HEK293 (cell line): ENCODE results near the gene SFXN3.
A peak's percentile ranks its signal among the peaks of the same experiment; 100 is the strongest.

Experiments used
- CTCF ChIA-PET: fragments of 350-600 bp; formaldehyde crosslinking; extraction: SDS; loops from one replicate; lab custom pipeline; 2021; ENCODE audit warnings: antibody characterized with exemption; lab: Yijun Ruan, JAX
- POLR2A ChIA-PET: fragments of 300-600 bp; formaldehyde crosslinking; extraction: SDS; loops from one replicate; lab custom pipeline; 2020; ENCODE audit warnings: antibody characterized with exemption, inconsistent platforms; lab: Yijun Ruan, JAX
- H3K27ac ChIP-seq: fragments of 200-500 bp; sonication (Bioruptor generic); 2 replicates; pipeline ENCODE4 v1.5.1; 2014; ENCODE audit warnings: low read depth, low read length, control low read depth, inconsistent platforms; ENCODE audit errors: extremely low read depth
- H3K36me3 ChIP-seq, 2 experiments: fragments of 200-500 bp in 1 of 2; sonication (Bioruptor generic) in 1 of 2; 1 replicate in 1 of 2; 2 replicates in 1 of 2; pipeline ENCODE4 v1.5.1; 2014 to 2017; ENCODE audit warnings: inconsistent platforms in 2 of 2, low read length in 2 of 2; ENCODE audit not compliant: control insufficient read depth in 2 of 2, insufficient read depth in 1 of 2
- H3K4me1 ChIP-seq: fragments of 200-500 bp; sonication (Bioruptor generic); 2 replicates; pipeline ENCODE4 v1.5.1; 2014; ENCODE audit warnings: mild to moderate bottlenecking, low read length, inconsistent platforms; ENCODE audit not compliant: control insufficient read depth, insufficient read depth
- H3K4me3 ChIP-seq: 2 replicates; pipeline ENCODE4 v1.5.1; 2011; ENCODE audit warnings: low read depth, mild to moderate bottlenecking, control low read depth, low read length, moderate library complexity
- H3K9me3 ChIP-seq: fragments of 200-500 bp; sonication (Bioruptor generic); 2 replicates; pipeline ENCODE4 v1.5.1; 2014; ENCODE audit warnings: low read depth, low read length, inconsistent platforms; ENCODE audit not compliant: control insufficient read depth, insufficient read depth
- ATF2 ChIP-seq: fragments of 450-650 bp; formaldehyde crosslinking; IDR thresholded peaks from 2 replicates; pipeline ENCODE4 v1.5.1; 2016; ENCODE audit warnings: missing biosample characterization, missing genetic modification characterization, low read depth
- EGR2 ChIP-seq: fragments of 450-650 bp; formaldehyde crosslinking; IDR thresholded peaks from 2 replicates; pipeline ENCODE4 v1.5.1; 2016; ENCODE audit warnings: low read depth, missing biosample characterization, missing genetic modification characterization
- FEZF1 ChIP-seq: fragments of 450-650 bp; formaldehyde crosslinking; IDR thresholded peaks from 2 replicates; pipeline ENCODE4 v1.5.1; 2016; ENCODE audit warnings: missing biosample characterization, missing genetic modification characterization
- GFI1B ChIP-seq: fragments of 450-650 bp; formaldehyde crosslinking; IDR thresholded peaks from 2 replicates; pipeline ENCODE4 v1.5.1; 2016; ENCODE audit warnings: missing biosample characterization, missing genetic modification characterization
- IKZF3 ChIP-seq: fragments of 450-650 bp; IDR thresholded peaks from 2 replicates; pipeline ENCODE4 v1.5.0; 2018; ENCODE audit warnings: missing biosample characterization, mild to moderate bottlenecking, missing genetic modification characterization, moderate library complexity
- KLF16 ChIP-seq: fragments of 450-650 bp; formaldehyde crosslinking; IDR thresholded peaks from 2 replicates; pipeline ENCODE4 v1.5.1; 2017; ENCODE audit warnings: missing biosample characterization, missing genetic modification characterization
- OVOL3 ChIP-seq: fragments of 450-650 bp; formaldehyde crosslinking; IDR thresholded peaks from 2 replicates; pipeline ENCODE4 v1.5.1; 2016; ENCODE audit warnings: missing biosample characterization, missing genetic modification characterization
- PRDM2 ChIP-seq: fragments of 450-650 bp; formaldehyde crosslinking; IDR thresholded peaks from 2 replicates; pipeline ENCODE4 v1.5.1; 2016; ENCODE audit warnings: missing biosample characterization, missing genetic modification characterization, borderline replicate concordance
- SALL2 ChIP-seq: fragments of 450-650 bp; formaldehyde crosslinking; IDR thresholded peaks from 2 replicates; pipeline ENCODE4 v1.5.0; 2017; ENCODE audit warnings: missing biosample characterization, mild to moderate bottlenecking, missing genetic modification characterization, borderline replicate concordance
- SCRT1 ChIP-seq: fragments of 450-650 bp; formaldehyde crosslinking; IDR thresholded peaks from 2 replicates; pipeline ENCODE4 v1.5.1; 2016; ENCODE audit warnings: missing biosample characterization, missing genetic modification characterization, borderline replicate concordance
- SCRT2 ChIP-seq: fragments of 450-650 bp; formaldehyde crosslinking; IDR thresholded peaks from 2 replicates; pipeline ENCODE4 v1.5.1; 2016; ENCODE audit warnings: missing biosample characterization, missing genetic modification characterization
- SP7 ChIP-seq: fragments of 450-650 bp; formaldehyde crosslinking; IDR thresholded peaks from 2 replicates; pipeline ENCODE4 v1.5.1; 2016; ENCODE audit warnings: missing biosample characterization, missing genetic modification characterization
- TCF7L2 ChIP-seq: IDR thresholded peaks from 2 replicates; pipeline ENCODE4 v1.6.1; 2011; ENCODE audit warnings: low read depth, mild to moderate bottlenecking, inconsistent platforms, low read length, moderate library complexity, borderline replicate concordance
- ZBTB10 ChIP-seq: fragments of 450-650 bp; formaldehyde crosslinking; IDR thresholded peaks from 2 replicates; pipeline ENCODE4 v1.5.1; 2016; ENCODE audit warnings: missing biosample characterization, missing genetic modification characterization
- ZFHX2 ChIP-seq: fragments of 450-650 bp; formaldehyde crosslinking; conservative IDR thresholded peaks from 2 replicates; pipeline ENCODE4 v1.5.1; 2016; ENCODE audit warnings: missing biosample characterization, missing genetic modification characterization
- ZIC2 ChIP-seq: fragments of 450-650 bp; formaldehyde crosslinking; IDR thresholded peaks from 2 replicates; pipeline ENCODE4 v1.5.1; 2016; ENCODE audit warnings: missing biosample characterization, missing genetic modification characterization
- ZNF138 ChIP-seq: fragments of 450-650 bp; formaldehyde crosslinking; IDR thresholded peaks from 2 replicates; pipeline ENCODE4 v1.5.1; 2016; ENCODE audit warnings: missing biosample characterization, missing genetic modification characterization, borderline replicate concordance
- ZNF2 ChIP-seq: fragments of 450-650 bp; formaldehyde crosslinking; IDR thresholded peaks from 2 replicates; pipeline ENCODE4 v1.5.1; 2016; ENCODE audit warnings: missing biosample characterization, missing genetic modification characterization
- ZNF324 ChIP-seq: fragments of 450-650 bp; formaldehyde crosslinking; IDR thresholded peaks from 2 replicates; pipeline ENCODE4 v1.5.1; 2016; ENCODE audit warnings: missing biosample characterization, missing genetic modification characterization
- ZNF560 ChIP-seq: fragments of 450-650 bp; formaldehyde crosslinking; IDR thresholded peaks from 2 replicates; pipeline ENCODE4 v1.5.1; 2017; ENCODE audit warnings: missing biosample characterization, missing genetic modification characterization, borderline replicate concordance
- ZNF626 ChIP-seq: fragments of 450-650 bp; sonication (Bioruptor Pico); formaldehyde crosslinking; IDR thresholded peaks from 2 replicates; pipeline ENCODE4 v1.5.1; 2018; ENCODE audit warnings: missing biosample characterization, missing genetic modification characterization, inconsistent platforms
- ZNF645 ChIP-seq: fragments of 450-650 bp; formaldehyde crosslinking; IDR thresholded peaks from 2 replicates; pipeline ENCODE4; 2016; ENCODE audit warnings: missing biosample characterization, missing genetic modification characterization
- ZSCAN5A ChIP-seq: fragments of 450-650 bp; formaldehyde crosslinking; IDR thresholded peaks from 2 replicates; pipeline ENCODE4 v1.5.1; 2016; ENCODE audit warnings: missing biosample characterization, missing genetic modification characterization

Gene SFXN3

GRCh38 chr10:101014966-101015581, 16.0 kb upstream of the SFXN3 start (continued):
- TF ChIP-seq ZNF645 (tag by site-specific recombination), result no peak
- TF ChIP-seq ZSCAN5A (tag by site-specific recombination), result no peak
- TF ChIP-seq ZFHX2, result peak; percentile 66
- peak; percentile 17; the same call in 1 of the 2 replicates for TF ChIP-seq SCRT1 (tag by site-specific recombination)
- TF ChIP-seq ZNF626 (tag by site-specific recombination), result no peak
- no peak for TF ChIP-seq FEZF1 (tag by site-specific recombination)
- no peak for TF ChIP-seq IKZF3 (tag by site-specific recombination)
- TF ChIP-seq SCRT2, result peak; percentile 84

- POLR2A ChIA-PET, result interaction anchor here (1.1 to 2.7 kb wide), 2 partner anchors 18 to 27 kb away, joined by 3 to 14 read pairs; no protein-coding TSS in a partner anchor
These were observed 15.5 kb upstream of the SFXN3 start for GRCh38 chr10:101015582-101015973.

More at GRCh38 chr10:101015582-101015973, 15.5 kb upstream of the SFXN3 start:
- H3K9me3 ChIP-seq, result no peaks in the 10 kb centered on the region
- no peak overlapping the region for H3K27ac ChIP-seq
- TF ChIP-seq SP7 (tag by site-specific recombination) (no peak), TCF7L2 (no peak), ZNF560 (tag by site-specific recombination) (no peak), ZNF324 (no peak), EGR2 (no peak), SALL2 (tag by site-specific recombination) (no peak), ZNF2 (tag by site-specific recombination) (no peak), ATF2 (tag by site-specific recombination) (no peak), GFI1B (tag by site-specific recombination) (no peak), ZNF138 (tag by site-specific recombination) (no peak), ZIC2 (tag by site-specific recombination) (no peak), PRDM2 (no peak), ZBTB10 (tag by site-specific recombination) (no peak), OVOL3 (tag by site-specific recombination) (no peak), SCRT2 (no peak), KLF16 (no peak)
- H3K36me3 ChIP-seq, result no peaks in the 10 kb centered on the region
- no peak overlapping the region for H3K4me3 ChIP-seq
- CTCF ChIA-PET, result interaction anchor here (0.8 to 7.2 kb wide), 14 partner anchors 7 to 291 kb away, joined by 3 to 274 read pairs (median 6); partner anchors contain the start of genes KAZALD1, LZTS2, MRPL43 and PDZD7
- peaks cover 2% of the 10 kb centered on the region; the same call in 1 of the 2 replicates for H3K4me1 ChIP-seq
